LNCaP clone FGC (cell line): ENCODE data around the gene ASTN2.
"Not testable (repeated sequence)": the region's sequence is repeated elsewhere in the genome, so short reads cannot be mapped to it uniquely, and the experiment has no call there.

Experiments
- DNase-seq: peaks from one replicate; pipeline ENCODE4 v3.0.0-alpha.2; 2011; ENCODE audit warnings: low read depth
- H3K4me3 ChIP-seq: 2 replicates; pipeline ENCODE4 v1.5.1; 2011; ENCODE audit warnings: mild to moderate bottlenecking, low read depth, low read length, control low read depth
- TF ChIP-seq, protein P1 (sequence below): IDR thresholded peaks from 2 replicates; pipeline ENCODE4 v1.5.1; 2012; ENCODE audit warnings: mild to moderate bottlenecking; ENCODE audit not compliant: control insufficient read depth, insufficient read depth; ENCODE audit errors: extremely low read depth

The ASTN2 gene

DNA sequence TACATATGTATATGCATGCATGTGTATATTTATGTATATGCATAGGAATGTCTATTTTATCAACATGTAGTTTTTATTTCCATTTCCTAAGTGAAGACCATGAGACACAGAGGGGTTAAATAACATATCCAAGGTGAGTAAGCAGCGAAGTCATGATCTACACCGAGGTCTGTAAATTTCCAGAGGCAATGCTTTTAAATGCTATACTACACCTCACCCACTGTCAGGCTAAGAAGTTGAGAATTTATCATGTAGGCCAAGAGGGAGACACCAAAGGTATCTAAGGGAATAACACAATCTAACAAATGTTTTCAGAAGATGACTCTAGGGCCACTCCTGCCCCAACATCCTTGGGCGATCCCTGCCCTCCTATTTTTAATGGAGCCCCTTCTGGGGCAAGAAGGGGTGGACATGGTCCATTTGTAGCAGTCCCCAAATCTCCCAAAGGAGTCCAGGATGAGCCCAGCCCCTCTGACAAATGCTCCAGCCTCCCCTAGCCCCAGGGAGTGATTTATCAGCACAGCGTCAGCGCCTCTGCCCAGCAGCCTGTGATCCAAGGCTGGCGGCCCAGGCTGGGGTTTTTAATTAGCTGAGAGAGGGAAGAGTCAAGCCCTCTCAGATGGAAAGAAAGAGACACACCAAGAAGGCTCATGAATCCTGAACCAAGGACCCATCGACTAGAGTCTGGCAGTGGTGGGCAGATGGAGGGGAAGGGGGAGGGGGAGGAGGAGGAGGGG is 339.9 kb downstream of the ASTN2 start:
- no peak for DNase-seq
- no peak overlapping the region for H3K4me3 ChIP-seq
- TF ChIP-seq, protein P1, sequence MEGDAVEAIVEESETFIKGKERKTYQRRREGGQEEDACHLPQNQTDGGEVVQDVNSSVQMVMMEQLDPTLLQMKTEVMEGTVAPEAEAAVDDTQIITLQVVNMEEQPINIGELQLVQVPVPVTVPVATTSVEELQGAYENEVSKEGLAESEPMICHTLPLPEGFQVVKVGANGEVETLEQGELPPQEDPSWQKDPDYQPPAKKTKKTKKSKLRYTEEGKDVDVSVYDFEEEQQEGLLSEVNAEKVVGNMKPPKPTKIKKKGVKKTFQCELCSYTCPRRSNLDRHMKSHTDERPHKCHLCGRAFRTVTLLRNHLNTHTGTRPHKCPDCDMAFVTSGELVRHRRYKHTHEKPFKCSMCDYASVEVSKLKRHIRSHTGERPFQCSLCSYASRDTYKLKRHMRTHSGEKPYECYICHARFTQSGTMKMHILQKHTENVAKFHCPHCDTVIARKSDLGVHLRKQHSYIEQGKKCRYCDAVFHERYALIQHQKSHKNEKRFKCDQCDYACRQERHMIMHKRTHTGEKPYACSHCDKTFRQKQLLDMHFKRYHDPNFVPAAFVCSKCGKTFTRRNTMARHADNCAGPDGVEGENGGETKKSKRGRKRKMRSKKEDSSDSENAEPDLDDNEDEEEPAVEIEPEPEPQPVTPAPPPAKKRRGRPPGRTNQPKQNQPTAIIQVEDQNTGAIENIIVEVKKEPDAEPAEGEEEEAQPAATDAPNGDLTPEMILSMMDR, result no peak

DNA sequence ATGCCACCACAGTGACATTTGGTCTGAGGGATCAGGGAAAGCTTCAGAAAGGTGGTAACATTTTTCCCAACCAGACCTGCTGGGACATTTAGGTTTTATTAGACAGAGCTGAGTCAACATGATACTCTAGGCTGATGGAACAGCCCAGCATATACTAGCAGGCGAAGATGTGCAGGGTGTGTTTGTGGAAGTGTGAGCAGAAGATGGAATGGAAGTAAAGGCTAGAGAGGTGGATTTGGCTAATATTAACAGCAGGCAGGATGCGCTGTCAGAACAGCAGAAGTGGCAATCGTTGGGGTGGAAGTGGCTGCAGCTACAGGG is 340.6 kb downstream of the ASTN2 start:
- TF ChIP-seq, protein P1, result no peak
- H3K4me3 ChIP-seq, result no peak overlapping the region
- DNase-seq, result no peak

DNA sequence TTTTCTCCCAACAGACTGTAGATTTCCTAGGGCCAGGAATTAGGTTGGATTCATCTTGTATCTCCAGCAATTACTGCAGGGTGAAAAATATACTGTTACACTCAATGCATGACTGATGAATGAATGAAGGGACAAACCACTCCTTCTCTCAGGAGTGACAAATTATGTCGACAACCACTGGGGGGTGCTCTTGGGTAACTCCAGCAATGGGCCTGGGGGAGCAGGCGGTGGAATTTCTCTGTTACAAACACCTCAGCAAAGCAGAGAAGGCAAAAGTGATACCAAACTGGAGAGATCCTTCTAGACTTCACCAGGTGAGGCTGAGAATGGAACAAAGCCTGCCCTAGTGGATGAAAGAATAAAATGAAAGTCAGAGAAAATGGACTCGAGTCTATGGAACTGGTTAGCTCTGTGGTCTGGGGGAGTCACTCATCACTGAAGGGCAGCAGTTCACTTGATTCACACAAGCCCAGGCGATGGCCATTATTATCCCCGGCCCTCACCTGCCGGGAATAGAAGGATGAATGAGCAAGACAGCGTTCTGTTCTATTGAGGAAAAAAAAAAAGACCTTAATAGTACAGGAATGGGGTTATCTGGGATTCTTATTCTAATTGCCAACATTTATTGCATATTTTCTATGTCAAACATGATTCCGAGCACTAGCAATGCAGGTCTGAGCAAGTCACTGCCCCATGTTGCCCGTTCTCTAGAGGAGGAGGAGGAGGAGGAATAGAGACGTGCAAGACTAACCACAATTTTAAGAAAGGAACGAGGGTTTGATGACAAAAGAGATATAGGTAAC is 341.1 kb downstream of the ASTN2 start:
- no peak overlapping the region for H3K4me3 ChIP-seq
- DNase-seq, result no peak
- TF ChIP-seq, protein P1, result peak; percentile 13; the same call in 1 of the 2 replicates

DNA sequence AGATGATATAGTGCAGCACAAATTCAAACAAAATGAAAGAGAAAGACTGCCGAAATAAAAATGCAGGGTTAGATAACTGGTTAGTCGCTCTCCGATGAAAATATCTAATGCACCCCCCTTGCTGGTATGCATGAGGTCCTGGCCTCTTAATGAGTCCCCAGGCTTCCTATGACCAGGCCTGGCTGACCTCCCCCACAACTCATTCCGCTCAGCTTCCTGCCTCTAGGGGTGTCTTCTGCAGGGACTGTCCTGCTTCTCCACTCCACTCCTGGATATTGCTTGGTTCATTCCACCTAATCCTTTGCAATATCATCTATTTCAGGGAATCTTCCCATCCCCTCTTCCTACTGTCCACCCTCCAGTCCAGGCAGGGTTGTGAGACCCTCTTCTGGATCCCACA is 341.8 kb downstream of the ASTN2 start:
- TF ChIP-seq, protein P1, result no peak
- H3K4me3 ChIP-seq, result no peak overlapping the region
- DNase-seq, result no peak

DNA sequence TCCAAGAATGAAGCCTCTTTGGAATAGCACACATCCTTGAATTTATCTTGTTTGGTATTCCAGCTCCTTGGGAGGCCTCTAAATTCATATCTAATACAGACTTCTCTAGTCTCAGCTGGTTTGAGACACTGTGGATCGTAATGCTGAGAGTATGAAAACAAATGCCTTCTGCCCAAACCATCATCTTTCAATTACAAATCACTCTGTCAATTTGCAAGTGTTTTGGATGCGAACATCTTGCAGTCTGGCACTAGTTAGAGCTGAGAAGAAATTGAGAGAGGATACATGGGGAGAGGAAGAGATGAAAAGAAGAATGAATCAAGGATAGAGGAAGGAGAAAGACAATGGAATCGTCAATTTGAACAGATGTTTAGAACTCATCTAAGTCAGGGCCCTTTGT is 342.6 kb downstream of the ASTN2 start:
- H3K4me3 ChIP-seq, result no peak overlapping the region
- DNase-seq, result no peak
- TF ChIP-seq, protein P1, result no peak

DNA sequence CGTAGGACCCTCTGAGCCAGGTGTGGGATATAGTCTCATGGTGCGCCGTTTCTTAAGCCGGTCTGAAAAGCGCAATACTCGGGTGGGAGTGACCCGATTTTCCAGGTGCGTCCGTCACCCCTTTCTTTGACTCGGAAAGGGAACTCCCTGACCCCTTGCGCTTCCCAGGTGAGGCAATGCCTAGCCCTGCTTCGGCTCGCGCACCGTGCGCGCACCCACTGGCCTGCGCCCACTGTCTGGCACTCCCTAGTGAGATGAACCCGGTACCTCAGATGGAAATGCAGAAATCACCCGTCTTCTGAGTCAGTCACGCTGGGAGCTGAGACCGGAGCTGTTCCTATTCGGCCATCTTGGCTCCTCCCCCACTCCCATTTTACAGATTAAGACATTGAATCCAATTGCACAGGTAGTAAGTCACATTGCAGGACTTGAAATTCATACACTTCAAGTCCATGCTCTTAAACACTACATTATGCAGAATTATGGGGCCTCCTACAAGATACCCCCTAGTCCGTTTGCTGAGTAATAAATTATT is 343.1 kb downstream of the ASTN2 start:
- not testable (repeated sequence) for H3K4me3 ChIP-seq, DNase-seq

DNA sequence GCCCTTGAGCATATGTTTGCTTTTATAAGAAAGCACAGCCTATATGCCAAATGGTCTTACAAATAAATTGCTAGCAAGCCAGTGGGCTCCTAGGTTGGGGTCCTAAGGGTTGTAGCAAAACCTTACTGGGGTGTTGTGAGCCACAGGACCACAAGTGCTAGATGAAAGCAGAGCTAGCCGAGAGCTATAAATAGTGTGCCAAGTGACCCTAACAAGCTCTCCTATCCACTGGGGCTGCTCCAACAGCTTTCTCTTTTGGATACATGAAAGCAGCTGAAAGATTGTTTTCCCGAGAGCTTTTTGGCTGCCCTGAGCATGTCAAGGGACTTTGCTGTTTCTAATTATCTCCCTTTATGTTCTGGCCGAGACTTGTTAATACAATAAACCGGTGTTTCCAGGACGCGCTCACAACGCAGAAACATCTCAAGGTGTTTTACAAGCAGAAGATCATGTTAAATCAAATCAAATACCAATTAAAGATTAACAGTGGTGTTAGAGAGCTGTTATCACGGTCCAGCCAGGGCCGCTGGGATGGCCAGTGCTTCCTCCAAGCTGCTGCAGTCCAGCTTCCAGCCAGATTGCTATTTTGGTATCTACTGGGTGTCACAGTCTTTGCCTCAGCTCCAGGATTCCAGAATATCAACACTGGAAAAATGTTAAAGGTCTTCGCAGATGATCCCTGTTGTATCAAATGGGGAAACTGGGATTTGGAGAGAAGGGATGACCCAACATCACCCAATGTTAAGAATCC is 351.0 kb downstream of the ASTN2 start:
- TF ChIP-seq, protein P1, result no peak
- DNase-seq, result no peak
- H3K4me3 ChIP-seq, result no peak overlapping the region
